Fibroblast of lung (primary cell): ENCODE results near the gene CDS1. TPM values are rescaled to one million over a fixed set of nuclear protein-coding genes. Genes with fewer than 3 reads are reported as not detected.

ENCODE experiments used
- DNase-seq, 2 donors: peaks; one replicate each; pipeline versions ENCODE4 v3.0.0 to v3.0.0-alpha.2; 2010; ENCODE audit warnings: low read depth in 2 of 2
- H2AFZ ChIP-seq: 2 replicates; pipeline ENCODE4 v1.5.1; 2012; ENCODE audit warnings: low read length, control low read depth, inconsistent platforms
- H3K27ac ChIP-seq: 2 replicates; pipeline ENCODE4 v1.5.1; 2011; ENCODE audit warnings: low read length, control low read depth; ENCODE audit not compliant: insufficient read depth
- H3K27me3 ChIP-seq: 2 replicates; pipeline ENCODE4 v1.5.1; 2011; ENCODE audit warnings: mild to moderate bottlenecking, low read length; ENCODE audit not compliant: control insufficient read depth, insufficient read depth
- H3K36me3 ChIP-seq: 2 replicates; pipeline ENCODE4 v1.5.1; 2011; ENCODE audit warnings: low read length; ENCODE audit not compliant: control insufficient read depth, insufficient read depth
- H3K4me1 ChIP-seq: 2 replicates; pipeline ENCODE4 v1.5.1; 2011; ENCODE audit warnings: low read length; ENCODE audit not compliant: control insufficient read depth, insufficient read depth; ENCODE audit errors: extremely low read depth
- H3K4me2 ChIP-seq: 2 replicates; pipeline ENCODE4 v1.5.1; 2011; ENCODE audit warnings: low read length, control low read depth; ENCODE audit not compliant: insufficient read depth; ENCODE audit errors: extremely low read depth
- H3K4me3 ChIP-seq, 4 experiments: fragments of 200-600 bp in 1 of 4; sonication (generic) in 1 of 4; replicated peaks in 1 of 4; 2 replicates each; pipeline ENCODE4 v1.5.1; 2011 to 2016; ENCODE audit warnings: low read length in 4 of 4, low read depth in 3 of 4, mild to moderate bottlenecking in 3 of 4, control low read depth in 2 of 4, inconsistent platforms in 1 of 4, mixed read lengths in 1 of 4; ENCODE audit not compliant: insufficient read depth in 1 of 4; ENCODE audit errors: control extremely low read depth in 1 of 4
- H3K79me2 ChIP-seq: 2 replicates; pipeline ENCODE4 v1.5.1; 2012; ENCODE audit warnings: mild to moderate bottlenecking, low read length, inconsistent platforms; ENCODE audit not compliant: control insufficient read depth, insufficient read depth
- H3K9ac ChIP-seq: 2 replicates; pipeline ENCODE4 v1.5.1; 2011; ENCODE audit warnings: mild to moderate bottlenecking, low read length, control low read depth; ENCODE audit not compliant: insufficient read depth
- H3K9me3 ChIP-seq: 2 replicates; pipeline ENCODE4 v1.5.1; 2012; ENCODE audit warnings: low read depth, low read length; ENCODE audit not compliant: control insufficient read depth, insufficient read depth
- H4K20me1 ChIP-seq: 2 replicates; pipeline ENCODE4 v1.5.1; 2011; ENCODE audit warnings: low read length; ENCODE audit not compliant: control insufficient read depth, insufficient read depth; ENCODE audit errors: extremely low read depth
- EZH2 ChIP-seq: IDR thresholded peaks from 2 replicates; pipeline ENCODE4 v1.5.1; 2012; ENCODE audit warnings: low read length, control low read depth, mild to moderate bottlenecking; ENCODE audit errors: missing control alignments
- polyA minus RNA-seq: library from RNA; depleted of rRNA, polyadenylated mRNA; stranded (reverse); fragments of >200 nt; gene quantifications from 2 replicates; pipeline ENCODE4 v1.2.3, GENCODE V29; 2011; ENCODE audit warnings: low replicate concordance
- polyA plus RNA-seq, 2 donors: library from polyadenylated mRNA; depleted of rRNA in 1 of 2; stranded (reverse) in 1 of 2; unstranded in 1 of 2; fragments of >200 nt; gene quantifications; 2 replicates each; pipeline ENCODE4 v1.2.1, GENCODE V29; 2011 to 2012; ENCODE audit warnings: missing spikeins in 1 of 2
- total RNA-seq: library from RNA; depleted of rRNA; stranded (reverse); fragments of >200 nt; gene quantifications from 2 replicates; pipeline ENCODE4 v1.2.1, GENCODE V29; 2014
- TF ChIP-seq, protein P1 (sequence below), 2 donors: IDR thresholded peaks in 1 of 2; conservative IDR thresholded peaks in 1 of 2; 1 replicate in 1 of 2; 2 replicates in 1 of 2; pipeline ENCODE4 v1.5.1; 2011 to 2012; ENCODE audit warnings: low read length in 2 of 2, control low read depth in 1 of 2, inconsistent platforms in 1 of 2, low read depth in 1 of 2, mild to moderate bottlenecking in 1 of 2

CDS1 gene
- total RNA-seq = 0.26 and 0.33 TPM in 2 replicates
- polyA plus RNA-seq = 0.08 and 0.10 TPM in 2 replicates
- polyA plus RNA-seq (2012) = 0.06 TPM in 1 of 2 replicates, not detected in the other
- polyA minus RNA-seq = not detected in 2 replicates

DNA sequence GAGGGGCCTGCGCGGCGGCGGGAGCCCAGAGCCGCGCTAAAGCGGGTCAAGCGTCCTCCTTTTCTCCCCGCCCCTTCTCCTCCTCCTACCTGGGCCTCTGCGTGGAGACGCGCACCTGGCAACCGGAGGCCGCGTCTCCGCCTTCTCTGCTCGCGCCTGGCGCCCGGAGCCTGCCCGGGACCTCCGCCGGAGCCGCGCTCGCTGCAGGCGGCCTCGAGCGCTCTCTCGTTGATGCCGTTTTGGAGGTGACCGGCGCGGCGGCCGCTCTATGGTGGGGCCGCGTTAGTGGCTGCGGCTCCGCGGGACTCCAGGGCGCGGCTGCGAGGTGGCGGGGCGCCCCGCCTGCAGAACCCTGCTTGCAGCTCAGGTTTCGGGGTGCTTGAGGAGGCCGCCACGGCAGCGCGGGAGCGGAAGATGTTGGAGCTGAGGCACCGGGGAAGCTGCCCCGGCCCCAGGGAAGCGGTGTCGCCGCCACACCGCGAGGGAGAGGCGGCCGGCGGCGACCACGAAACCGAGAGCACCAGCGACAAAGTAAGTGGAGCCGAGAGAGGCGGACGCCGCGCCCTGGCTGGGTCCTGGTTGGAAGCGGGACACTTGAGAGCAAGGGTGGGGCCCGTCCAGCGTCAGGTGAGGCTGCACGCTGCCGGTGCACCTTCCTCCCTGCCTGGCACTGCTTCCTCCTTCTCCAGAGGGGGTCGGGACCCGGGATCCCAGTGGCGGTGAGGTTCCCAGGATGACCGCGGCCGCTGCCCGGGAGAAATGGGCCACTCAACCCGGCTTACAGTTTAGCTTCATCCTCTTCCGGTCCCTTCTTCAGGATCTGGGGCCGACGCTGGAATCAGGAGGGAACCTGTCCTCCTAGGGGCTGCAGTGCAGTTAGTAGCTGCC is at the start of gene CDS1:
Gene CDS1 (plus strand): TSS at position 140 of the 888 bp plus-strand sequence. CDS start 275 bp downstream, at position 415.
- Histone ChIP-seq H3K9ac (no peak within 1 kb of the TSS), H3K4me1 (peaks cover 2% of the 10 kb centered on the region), H3K4me2 (peak within 1 kb of the TSS; percentile 81), H3K9me3 (no peaks in the 10 kb centered on the region), H4K20me1 (no peaks in the 10 kb centered on the region), H3K36me3 (no peaks in the 10 kb centered on the region), H3K4me3 (peak within 1 kb of the TSS; percentile 43 to 66 (median 50)), H2AFZ (peak within 1 kb of the TSS; percentile 68), H3K27ac (no peak within 1 kb of the TSS), H3K27me3 (peaks cover 19% of the 10 kb centered on the region), H3K79me2 (no peaks in the 10 kb centered on the region)
- no peak for DNase-seq
- TF ChIP-seq EZH2 = peak; percentile 85
- TF ChIP-seq, protein P1, sequence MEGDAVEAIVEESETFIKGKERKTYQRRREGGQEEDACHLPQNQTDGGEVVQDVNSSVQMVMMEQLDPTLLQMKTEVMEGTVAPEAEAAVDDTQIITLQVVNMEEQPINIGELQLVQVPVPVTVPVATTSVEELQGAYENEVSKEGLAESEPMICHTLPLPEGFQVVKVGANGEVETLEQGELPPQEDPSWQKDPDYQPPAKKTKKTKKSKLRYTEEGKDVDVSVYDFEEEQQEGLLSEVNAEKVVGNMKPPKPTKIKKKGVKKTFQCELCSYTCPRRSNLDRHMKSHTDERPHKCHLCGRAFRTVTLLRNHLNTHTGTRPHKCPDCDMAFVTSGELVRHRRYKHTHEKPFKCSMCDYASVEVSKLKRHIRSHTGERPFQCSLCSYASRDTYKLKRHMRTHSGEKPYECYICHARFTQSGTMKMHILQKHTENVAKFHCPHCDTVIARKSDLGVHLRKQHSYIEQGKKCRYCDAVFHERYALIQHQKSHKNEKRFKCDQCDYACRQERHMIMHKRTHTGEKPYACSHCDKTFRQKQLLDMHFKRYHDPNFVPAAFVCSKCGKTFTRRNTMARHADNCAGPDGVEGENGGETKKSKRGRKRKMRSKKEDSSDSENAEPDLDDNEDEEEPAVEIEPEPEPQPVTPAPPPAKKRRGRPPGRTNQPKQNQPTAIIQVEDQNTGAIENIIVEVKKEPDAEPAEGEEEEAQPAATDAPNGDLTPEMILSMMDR (conservative IDR thresholded peaks at IDR 0.05 in 1 of 2, IDR thresholded peaks at IDR 0.05 in 1 of 2; ENCODE audit: low read depth in 1 of 2, low read length in 2 of 2) = no peak

- H3K27me3 ChIP-seq = no peaks in the 10 kb centered on the region
- TF ChIP-seq, protein P1 (conservative IDR thresholded peaks at IDR 0.05 in 1 of 2, IDR thresholded peaks at IDR 0.05 in 1 of 2; ENCODE audit: low read depth in 1 of 2, low read length in 2 of 2) = no peak
- no peak for TF ChIP-seq EZH2
- H3K36me3 ChIP-seq = no peaks in the 10 kb centered on the region
- H3K4me3 ChIP-seq = no peak overlapping the region
- H3K9me3 ChIP-seq = no peaks in the 10 kb centered on the region
- H2AFZ ChIP-seq = no peak overlapping the region
- no peaks in the 10 kb centered on the region for H4K20me1 ChIP-seq
- no peak overlapping the region for H3K27ac ChIP-seq
- no peaks in the 10 kb centered on the region for H3K79me2 ChIP-seq
- H3K4me2 ChIP-seq = no peak overlapping the region
- no peaks in the 10 kb centered on the region for H3K4me1 ChIP-seq
- H3K9ac ChIP-seq = no peak overlapping the region
- no peak for DNase-seq
Observed at GRCh38 chr4:84535901-84536300, 47.0 kb upstream of the CDS1 start.

- no peak for DNase-seq
- no peak overlapping the region for H3K9ac ChIP-seq
- H3K27me3 ChIP-seq = no peaks in the 10 kb centered on the region
- no peak overlapping the region for H3K27ac ChIP-seq
- no peak overlapping the region for H3K4me3 ChIP-seq
- H2AFZ ChIP-seq = no peak overlapping the region
- no peak for TF ChIP-seq EZH2
- TF ChIP-seq, protein P1 (conservative IDR thresholded peaks at IDR 0.05 in 1 of 2, IDR thresholded peaks at IDR 0.05 in 1 of 2; ENCODE audit: low read depth in 1 of 2, low read length in 2 of 2) = no peak
- no peak overlapping the region for H3K4me2 ChIP-seq
- no peaks in the 10 kb centered on the region for H3K79me2 ChIP-seq
- H4K20me1 ChIP-seq = no peaks in the 10 kb centered on the region
- H3K4me1 ChIP-seq = no peaks in the 10 kb centered on the region
- H3K9me3 ChIP-seq = no peaks in the 10 kb centered on the region
- no peaks in the 10 kb centered on the region for H3K36me3 ChIP-seq
Observed at GRCh38 chr4:84545093-84545492, 37.8 kb upstream of the CDS1 start.
